Stimulated activated naive CD4-positive, alpha-beta T cell treated with Interleukin-2 at 50 U/mL for 16 hours (primary cell): ENCODE data around the gene SRRM1.
"Not testable (repeated sequence)": the region's sequence is repeated elsewhere in the genome, so short reads cannot be mapped to it uniquely, and the experiment has no call there.

Experiments
- DNase-seq: peaks from one replicate; lab custom pipeline; 2025; lab: John Stamatoyannopoulos, UW

SRRM1 gene

DNA sequence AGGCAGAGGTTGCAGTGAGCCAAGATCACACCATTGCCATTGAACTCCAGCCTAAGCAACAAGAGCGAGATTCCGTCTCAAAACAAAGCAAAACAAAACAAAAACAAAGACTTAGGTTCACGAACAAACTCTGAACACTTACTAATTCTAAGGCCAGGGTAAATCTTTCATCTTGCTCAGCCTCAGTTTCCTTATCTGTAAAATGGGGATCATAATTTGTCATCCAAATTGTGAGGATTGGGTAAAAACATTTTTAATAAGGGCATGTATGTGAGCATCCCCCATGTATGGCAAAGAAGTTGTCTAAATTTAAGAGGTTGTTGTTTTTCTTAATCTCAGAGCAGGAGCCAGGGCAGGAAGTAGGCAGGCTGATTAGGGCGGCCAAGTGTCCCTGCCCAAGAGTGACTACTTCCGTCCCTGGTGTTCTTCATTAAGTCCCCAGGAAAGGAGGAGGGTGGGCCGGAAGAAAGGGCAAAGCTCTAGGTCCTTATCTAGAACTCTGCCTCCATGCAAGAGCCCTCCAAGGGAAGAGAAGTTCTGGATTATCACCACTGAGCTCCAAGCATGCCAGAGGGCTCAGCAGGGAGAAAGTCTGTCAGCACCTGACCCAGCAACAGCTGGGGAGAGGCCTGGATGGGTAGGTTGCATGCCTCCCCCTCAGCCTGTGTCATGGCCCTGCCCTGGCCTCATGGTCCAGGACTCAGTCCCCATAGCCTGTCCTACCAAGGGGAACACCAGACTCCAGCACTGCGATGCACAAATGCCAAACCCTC is 52.3 kb downstream of the SRRM1 start:
- DNase-seq: no peak

DNA sequence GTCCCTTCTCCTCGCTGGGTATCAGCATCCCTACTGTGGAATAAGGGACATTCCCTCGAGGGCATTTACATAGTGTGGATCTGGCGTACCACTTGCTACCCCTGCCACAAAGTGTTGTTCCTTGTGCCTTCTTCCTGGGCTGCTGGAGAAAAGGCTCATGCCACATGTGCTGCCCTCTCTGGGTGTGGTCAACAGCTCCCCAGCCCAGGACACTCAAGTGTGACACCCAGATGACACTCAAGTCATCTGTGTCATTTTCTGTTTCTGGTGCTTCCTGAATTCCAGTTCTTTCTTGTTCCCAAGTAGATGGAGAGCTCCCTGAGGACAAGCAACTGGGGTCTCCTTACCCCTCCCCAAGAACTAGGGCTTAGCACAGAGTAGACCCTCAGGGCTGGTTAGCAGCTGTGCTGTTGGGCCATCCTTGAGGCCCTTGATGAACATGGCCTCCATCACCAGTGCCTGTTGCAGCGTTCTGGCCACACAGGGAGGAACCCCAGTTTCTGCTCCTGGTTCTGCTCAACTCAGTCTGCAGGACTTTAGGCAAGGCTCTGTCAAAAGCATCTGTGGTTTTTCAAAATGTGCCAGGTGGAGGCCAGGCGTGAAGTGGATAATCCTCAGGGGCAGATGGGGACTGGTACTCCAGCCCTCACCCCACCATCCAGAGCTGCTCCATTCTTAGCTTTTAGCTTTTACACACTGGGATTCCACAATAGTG is 53.1 kb downstream of the SRRM1 start:
- no peak for DNase-seq

DNA sequence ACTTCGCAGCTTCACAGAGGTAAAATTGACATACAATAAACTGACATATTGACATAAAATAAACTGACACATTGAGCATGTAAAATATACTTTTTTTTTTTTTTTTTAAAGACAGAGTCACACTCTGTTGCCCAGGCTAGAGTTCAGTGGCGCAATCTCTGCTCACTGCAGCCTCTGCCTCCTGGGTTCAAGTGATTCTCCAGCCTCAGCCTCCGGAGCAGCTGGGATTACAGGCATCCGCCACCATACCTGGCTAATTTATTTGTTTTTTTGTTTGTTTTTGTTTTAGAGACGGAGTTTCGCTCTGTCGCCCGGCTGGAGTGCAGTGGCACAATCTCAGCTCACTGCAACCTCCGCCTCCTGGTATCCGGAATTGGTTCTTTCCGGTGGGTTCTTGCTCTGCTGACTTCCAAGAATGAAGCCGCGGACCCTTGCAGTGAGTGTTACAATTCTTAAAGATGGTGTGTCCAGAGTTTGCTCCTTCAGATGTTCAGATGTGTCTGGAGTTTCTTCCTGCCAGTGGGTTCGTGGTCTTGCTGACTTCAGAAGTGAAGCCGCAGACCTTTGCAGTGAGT is 53.7 kb downstream of the SRRM1 start:
- DNase-seq: no peak

DNA sequence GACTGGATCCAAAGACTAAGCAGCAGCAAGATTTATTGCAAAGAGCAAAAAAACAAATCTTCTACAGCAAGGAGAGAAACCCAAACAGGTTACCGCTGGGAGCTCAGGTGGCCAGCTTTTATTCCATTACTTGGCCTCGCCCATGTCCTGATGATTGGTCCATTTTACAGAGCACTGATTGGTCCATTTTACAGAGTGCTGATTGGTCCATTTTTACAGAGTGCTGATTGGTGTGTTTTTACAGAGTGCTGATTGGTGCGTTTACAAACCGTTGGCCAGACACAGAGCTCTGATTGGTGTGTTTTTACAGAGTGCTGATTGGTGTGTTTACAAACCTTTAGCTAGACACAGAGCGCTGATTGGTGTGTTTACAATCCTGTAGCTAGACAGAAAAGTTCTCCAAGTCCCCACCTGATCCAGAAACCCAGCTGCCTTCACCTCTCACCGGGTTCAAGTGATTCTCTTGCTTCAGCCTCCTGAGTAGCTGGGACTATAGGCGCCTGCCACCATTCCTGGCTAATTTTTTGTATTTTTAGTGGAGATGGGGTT is 54.4 kb downstream of the SRRM1 start:
- not testable (repeated sequence) for DNase-seq

DNA sequence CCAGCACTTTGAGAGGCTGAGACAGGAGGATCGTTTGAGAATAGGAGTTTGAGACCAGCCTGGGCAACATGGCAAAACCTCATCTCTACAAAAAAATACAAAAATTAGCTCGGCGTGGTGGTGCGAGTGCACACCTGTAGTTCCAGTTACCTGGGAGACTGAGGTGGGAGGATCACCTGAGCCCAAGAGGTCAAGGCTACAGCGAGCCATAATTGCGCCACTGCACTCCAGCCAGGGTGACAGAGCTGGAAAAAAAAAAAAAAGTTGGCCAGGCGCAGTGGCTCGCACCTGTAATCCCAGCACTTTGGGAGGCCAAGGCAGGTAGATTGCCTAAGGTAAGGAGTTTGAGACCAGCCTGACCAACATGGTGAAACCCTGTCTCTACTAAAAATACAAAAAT is 55.2 kb downstream of the SRRM1 start:
- DNase-seq: not testable (repeated sequence)

DNA sequence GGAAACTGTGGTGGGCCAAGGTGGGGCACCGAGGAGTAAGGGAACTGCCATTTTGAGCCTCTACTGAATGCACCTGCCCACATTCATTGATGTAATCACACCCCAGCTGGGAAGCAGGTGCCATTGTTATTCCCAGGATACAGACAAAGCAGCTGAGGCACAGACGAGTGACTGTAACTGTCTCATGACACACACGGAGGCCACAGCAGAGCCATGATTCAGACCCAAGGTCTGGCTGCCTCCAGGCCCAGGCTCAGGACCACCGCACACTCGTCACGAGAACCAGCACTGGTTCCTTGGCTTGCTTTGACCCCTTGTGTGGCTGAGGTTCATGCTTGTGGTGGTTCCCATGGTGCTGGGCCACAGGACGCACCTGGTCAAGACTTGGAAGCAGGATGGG is 56.5 kb downstream of the SRRM1 start:
- DNase-seq: no peak

DNA sequence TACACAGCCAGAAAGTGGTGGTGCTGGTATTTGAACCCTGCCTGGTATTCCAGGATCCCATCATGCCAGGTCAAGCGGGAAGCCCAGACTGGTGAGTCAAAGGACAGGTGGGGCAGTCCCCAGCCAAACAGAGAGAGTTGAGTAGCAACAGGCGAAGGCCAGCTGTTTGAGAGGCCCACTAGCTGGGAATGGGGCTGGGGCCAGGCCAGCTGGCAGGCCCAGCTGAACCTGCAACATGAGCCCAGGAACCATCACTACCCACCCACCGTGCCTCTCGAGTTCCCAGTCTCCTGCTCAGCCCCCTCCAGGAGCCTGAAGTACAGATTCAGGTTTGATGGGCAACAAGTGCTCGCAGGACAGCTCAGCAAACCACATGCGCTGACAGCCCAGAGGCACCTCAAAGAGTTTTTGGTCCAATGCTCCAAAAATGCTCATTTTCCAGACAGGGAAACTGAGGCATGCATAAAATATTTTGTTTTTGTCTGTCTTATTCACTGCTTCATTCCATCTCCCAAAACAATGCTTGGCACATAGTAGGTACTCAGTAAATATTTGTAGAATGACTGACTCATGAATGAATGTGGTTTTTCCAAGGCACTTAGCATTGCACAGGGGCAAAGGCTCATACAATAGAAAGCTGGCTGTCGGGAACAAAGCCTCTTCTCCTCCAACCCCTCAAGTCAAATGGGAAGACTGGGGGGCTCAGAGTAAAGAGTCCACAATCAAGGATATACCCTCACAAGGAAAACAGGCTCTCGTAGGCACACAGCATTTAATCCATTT is 59.6 kb downstream of the SRRM1 start:
- DNase-seq: no peak

DNA sequence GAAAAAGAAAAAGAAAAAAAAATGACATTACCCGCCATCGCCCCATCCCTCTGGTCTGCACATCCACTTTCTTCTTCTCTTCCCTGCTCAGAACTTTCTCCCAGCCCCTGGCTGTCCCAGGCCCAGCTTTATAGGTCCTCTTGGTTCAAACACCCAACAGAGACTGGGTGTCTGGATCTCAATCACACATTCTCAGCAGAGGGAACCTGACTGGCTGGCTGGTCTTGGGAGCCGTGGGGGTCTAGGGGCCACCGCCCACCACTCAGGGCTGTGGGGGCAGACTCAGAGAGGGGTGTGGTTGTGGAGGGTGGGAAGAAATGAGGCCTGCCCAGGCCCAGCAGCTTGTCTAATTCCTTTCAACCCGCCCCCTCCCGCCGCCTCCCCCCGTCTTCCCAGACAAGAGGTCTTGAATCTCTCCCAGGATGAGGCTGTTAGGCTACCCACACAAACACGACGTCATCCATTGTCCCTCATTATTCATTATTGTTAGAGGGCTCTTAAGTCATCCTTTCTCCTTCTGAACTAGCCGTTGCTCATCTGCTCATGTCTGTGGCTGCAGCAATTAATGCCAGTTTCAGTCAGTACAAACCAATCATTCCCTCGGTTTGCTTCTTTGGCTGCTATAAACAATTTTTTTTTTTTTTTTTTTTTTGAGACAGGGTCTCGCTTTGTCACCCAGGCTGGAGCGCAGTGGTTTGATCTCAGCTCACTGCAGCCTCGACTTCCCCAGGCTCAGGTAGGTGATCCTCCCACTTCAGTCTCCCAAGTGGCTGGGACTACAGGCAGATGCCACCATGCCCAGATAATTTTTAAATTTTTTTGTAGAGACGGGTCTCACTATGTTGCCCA is 61.5 kb downstream of the SRRM1 start:
- no peak for DNase-seq

DNA sequence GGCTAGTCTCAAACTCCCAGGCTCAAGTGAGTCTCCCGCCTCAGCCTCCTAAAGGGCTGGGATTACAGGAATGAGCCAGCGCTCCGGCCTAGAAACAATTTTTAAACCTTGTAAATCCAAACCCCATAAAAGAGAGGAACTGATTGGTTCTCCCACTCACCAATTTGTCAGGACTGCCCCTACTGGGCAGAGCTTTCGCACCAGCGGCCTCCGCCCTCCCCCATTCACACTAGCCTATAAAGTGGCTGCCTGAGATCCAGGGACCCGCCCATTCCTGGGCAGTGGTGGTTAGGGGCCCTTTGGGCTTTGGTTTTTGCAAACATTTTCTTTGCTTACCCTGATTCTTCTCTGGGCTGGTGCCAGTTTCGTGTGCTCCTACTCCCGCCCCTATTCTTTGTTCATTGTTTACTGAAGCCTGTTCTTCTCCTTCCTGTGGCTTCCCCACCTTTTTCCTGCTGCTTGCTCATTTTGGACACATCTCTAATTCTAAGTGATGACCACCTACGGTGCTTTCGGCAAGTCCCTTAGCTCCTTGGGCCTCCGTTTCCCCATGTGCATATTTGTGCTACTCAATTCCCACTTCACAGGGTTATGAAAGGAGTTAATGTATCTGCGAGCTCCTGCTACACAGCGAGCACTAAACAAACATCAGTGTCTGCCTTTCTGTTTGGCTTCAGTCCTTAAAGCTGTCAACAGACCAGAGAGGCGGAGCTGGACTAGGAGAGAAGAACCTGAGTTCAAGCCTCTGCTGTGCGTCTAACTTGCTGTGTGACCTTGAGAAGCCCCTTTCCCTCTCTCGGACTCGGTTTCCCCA is 62.4 kb downstream of the SRRM1 start:
- DNase-seq: no peak

DNA sequence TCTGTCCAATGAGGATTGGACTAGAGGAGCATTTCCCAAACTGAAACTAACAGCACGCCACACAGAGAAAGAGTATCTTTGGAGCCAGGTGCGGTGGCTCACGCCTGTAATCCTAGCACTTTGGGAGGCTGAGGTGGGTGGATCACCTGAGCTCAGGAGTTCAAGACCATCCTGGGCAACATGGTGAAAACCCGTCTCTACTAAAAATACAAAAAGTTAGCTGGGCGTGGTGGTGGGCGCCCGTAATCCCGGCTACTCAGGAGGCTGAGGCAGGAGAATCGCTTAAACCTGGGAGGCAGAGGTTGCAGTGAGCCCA is 62.9 kb downstream of the SRRM1 start:
- not testable (repeated sequence) for DNase-seq

DNA sequence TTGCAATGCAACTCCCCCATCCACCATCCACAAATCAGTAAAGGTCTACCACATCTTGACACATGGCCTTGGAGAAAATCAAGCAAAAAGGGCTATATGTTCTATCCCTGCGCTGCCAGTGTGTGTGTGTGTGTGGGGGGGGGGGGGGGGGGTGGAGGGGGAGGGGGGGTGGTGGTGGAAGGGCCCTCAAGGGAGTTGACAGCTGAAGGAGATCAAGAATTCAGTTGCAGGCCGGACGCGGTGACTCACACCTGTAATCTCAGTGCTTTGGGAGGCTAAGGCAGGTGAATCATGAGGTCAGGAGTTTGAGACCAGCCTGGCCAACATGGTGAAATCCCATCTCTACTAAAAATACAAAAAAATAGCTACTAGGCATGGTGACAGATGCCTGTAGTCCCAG is 64.6 kb downstream of the SRRM1 start:
- DNase-seq: no peak

DNA sequence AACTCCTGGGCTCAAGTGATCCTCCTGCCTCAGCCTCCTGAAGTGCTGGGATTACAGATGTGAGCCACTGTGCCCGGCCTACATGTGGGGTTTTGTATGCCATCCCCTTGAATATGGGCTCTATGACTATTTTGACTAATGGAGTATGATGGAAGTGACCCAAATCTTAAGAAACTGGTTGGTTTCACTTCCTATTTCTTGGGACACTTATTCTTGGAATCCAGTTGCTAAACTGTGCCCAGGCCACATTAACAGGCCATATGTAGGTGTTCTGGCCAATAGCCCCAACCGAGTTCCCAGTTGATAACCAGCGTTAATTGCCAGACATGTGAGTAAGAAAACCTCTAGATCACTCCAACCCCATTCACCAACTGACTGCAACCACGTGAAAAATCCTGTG is 65.8 kb downstream of the SRRM1 start:
- DNase-seq: no peak

DNA sequence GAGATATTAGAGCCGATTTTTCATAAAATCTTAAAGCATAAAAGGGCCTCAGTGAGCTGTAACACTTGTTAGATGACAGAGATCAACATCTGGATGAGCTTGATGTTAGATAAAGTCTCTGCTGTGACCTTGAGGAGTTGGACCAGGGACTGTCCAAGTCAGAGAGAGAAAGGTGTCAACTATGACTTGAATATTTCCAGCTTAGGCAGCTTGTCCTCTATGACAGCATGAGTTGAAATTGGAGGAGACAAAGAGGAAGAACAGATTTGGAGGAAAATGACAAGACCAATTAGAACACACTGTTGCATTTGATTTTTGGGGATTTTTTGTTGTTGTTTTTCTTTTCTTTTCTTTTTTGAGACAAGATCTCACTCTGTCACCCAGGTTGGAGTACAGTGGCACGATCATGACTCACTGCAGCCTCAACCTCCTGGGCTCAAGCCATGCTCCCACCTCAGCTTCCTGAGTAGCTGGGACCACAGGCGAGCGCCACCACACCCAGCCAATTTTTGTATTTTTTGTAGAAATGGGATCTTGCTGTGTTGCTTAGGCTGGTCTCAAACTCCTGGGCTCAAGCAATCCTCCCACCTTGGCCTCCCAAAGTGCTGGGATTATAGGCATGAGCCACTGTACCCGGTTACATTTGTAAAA is 66.8 kb downstream of the SRRM1 start:
- DNase-seq: peak; percentile 11

DNA sequence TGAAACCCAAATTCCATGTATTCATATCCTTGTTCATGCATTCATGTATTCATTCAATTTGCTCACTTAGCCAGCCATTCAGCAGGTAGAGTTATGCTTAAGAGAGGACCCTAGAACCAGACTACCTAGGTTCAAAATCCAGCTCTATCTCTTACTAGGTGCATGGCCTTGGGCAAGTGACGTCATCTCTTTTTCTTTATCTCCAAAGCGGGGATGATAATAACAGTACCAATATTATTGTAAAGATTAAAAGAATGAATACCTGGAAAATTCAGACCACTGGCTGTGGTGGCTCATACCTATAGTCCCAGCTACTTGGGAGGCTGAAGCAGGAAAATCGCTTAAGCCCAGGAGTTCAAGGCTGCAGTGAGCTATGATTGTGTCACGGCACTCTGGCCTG is 68.2 kb downstream of the SRRM1 start:
- DNase-seq: no peak

DNA sequence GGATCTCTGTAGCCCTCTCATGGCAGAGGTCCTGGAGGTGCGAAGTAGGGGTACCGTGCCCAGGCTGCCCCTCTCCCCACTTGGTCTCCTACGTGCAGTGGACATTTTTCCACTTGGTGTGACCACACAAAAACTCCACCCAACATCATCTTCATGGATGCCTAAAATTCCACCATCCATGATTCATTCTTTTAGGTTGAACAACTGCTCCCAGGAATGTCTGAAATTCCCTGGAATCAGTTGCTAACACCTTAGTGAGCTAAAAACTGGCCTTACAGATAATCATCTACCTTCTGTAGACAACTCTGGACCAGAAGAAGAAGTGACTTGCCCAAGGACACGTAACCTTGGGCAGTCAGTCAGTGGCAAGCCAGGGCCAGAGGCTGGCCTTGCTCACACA is 70.1 kb downstream of the SRRM1 start:
- no peak for DNase-seq

DNA sequence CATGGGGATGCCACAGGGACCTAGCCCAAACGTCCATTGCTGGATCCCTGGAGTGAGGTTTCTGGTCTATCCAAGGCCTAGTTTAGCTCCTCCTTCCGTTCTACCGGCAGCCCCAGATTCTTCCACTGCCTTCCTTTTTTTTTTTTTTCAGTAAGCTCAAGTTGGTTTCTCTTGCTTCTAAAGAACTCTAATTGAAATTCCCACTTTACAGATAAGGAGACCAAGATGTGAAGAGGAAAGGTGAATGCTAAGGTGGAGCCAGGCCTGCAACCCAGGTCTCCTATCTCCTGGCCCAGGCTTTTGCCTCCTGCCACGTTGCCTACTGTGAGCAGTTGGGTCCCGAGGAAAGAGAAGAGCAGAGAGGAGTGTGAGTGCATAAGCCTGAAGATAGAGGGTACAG is 70.6 kb downstream of the SRRM1 start:
- DNase-seq: no peak

DNA sequence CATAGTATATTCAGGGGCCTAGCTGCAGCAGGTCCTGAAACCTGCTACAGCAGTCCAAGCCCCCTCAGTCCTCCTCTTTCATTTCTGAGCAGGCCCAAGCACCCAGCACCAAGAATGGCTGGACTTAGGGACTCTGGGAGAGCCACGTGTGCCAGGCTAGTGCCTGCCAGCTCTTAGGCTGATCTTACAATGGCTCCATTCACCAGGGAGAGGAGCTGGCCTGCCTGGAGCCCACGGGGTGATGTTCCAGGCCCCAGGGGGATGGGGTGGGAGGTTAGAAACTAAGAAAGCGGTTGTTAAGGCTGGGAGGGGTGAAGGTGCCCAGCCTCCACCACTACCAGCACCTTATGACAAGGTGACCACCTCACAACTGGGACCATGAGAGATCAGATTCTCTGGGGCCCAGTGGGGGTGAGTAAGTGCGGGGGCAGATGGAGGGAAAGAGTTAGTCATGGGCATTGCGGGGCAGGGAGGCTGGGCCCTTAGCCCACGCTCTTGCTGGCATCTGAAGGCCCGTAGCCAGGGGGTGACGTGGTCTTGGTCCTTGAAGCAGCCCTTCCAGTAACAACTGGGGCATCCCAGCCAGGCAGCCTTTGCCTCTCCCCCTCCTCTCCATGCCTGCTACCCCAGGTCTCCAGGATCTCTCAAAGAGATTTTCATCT is 71.9 kb downstream of the SRRM1 start:
- peak; percentile 30 for DNase-seq

DNA sequence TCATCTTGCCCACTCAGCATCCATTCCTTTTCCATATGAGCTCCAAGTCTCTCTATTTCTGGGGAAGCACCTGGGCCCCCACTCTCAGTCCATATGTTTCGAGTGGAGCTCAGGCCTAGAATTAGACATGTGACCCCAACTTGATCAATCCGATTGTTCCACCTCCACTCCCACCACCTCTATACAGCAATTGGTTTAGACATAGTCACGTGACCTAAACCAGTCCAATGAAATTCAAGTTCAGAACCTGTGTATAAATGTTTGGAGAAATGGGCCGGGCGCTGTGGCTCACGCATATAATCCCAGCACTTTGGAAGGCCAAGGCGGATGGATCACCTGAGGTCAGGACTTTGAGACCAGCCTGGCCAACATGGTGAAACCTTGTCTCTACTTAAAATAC is 72.6 kb downstream of the SRRM1 start:
- DNase-seq: no peak

DNA sequence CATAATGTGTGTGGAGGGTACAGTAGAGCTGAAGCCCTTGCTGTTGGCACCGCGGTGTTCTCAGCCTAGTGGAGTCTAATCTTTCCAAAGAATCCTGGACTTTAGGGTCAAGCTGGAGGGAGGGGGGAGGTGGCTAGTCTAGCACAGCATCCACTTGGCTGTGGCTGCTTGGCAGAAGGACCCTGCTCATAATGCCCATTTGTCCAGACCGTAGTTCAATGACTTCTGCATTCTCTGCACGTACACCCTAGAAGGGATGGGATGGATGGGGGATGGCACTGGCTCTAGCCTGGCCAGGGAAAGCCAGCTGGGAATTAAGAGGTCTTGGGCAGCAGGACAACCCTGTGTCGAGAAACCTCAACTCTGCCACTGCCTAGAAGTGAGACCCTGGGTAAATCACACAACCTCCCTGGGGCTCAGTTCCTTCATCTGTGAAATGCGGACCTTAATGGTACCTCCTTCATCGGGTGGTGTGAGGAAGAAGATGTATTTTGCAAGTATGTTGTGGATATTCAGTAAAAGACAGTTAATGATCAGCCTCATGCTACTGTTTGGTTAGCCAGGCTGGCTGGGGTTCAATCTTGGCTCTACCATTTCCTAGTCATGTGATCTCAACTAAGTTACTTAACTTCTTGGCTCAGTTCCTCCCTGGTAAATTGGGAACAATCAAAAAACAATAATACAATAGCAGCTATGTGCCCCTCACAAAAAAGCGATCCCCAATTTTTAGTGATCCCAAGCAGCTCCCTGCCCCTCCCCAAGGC is 75.0 kb downstream of the SRRM1 start:
- DNase-seq: no peak
